HepG2 (cell line): ENCODE data around the gene HHATL. TPM values are rescaled to one million over a fixed set of nuclear protein-coding genes. Genes with fewer than 3 reads are reported as not detected.
A peak's percentile ranks its signal among the peaks of the same experiment; 100 is the strongest.

ENCODE experiments used
- AHDC1 ChIP-seq: sonication (generic); formaldehyde crosslinking; IDR thresholded peaks from 2 replicates; pipeline ENCODE4 v1.5.1; 2020; ENCODE audit warnings: mild to moderate bottlenecking, missing genetic modification reagents, borderline replicate concordance
- CCAR2 ChIP-seq: fragments of 200-400 bp; formaldehyde crosslinking; optimal IDR thresholded peaks from 2 replicates; pipeline ENCODE3; 2018; ENCODE audit warnings: low read depth, mild to moderate bottlenecking, low read length, moderate library complexity
- ELF4 ChIP-seq: sonication (generic); formaldehyde crosslinking; IDR thresholded peaks from 2 replicates; pipeline ENCODE4 v1.5.0; 2020; ENCODE audit warnings: missing genetic modification reagents, mild to moderate bottlenecking, moderate library complexity, borderline replicate concordance
- HES4 ChIP-seq: sonication (generic); formaldehyde crosslinking; IDR thresholded peaks from 2 replicates; pipeline ENCODE4 v1.9.0; 2021; ENCODE audit warnings: mild to moderate bottlenecking, missing genetic modification reagents, borderline replicate concordance
- KLF16 ChIP-seq, 2 experiments: sonication (generic) in 1 of 2; formaldehyde crosslinking in 1 of 2; IDR thresholded peaks; 2 replicates each; pipeline versions ENCODE4 v1.6.1 to v1.8.0; 2016 to 2023; ENCODE audit warnings: missing genetic modification reagents in 2 of 2, missing compliant biosample characterization in 1 of 2
- POLR2G ChIP-seq: fragments of 200-400 bp; formaldehyde crosslinking; IDR thresholded peaks from 2 replicates; pipeline ENCODE4 v1.6.1; 2018; ENCODE audit warnings: mild to moderate bottlenecking, low read depth, low read length, moderate library complexity
- PTBP1 ChIP-seq: fragments of 200-400 bp; formaldehyde crosslinking; IDR thresholded peaks from 2 replicates; pipeline ENCODE4 v1.6.1; 2018; ENCODE audit warnings: low read length, low read depth; ENCODE audit not compliant: poor library complexity, severe bottlenecking
- REXO4 ChIP-seq: sonication (generic); formaldehyde crosslinking; IDR thresholded peaks from 2 replicates; pipeline ENCODE4 v1.8.0; 2022; ENCODE audit warnings: missing genetic modification reagents, mild to moderate bottlenecking, borderline replicate concordance
- SNAPC2 ChIP-seq: sonication (generic); formaldehyde crosslinking; IDR thresholded peaks from 2 replicates; pipeline ENCODE4 v1.8.1; 2022; ENCODE audit warnings: mild to moderate bottlenecking, missing genetic modification reagents
- TOE1 ChIP-seq: sonication (generic); formaldehyde crosslinking; IDR thresholded peaks from 2 replicates; pipeline ENCODE4 v1.4.0; 2020; ENCODE audit warnings: mild to moderate bottlenecking, missing genetic modification reagents
- ZBTB38 ChIP-seq: sonication (generic); formaldehyde crosslinking; IDR thresholded peaks from 2 replicates; pipeline ENCODE4 v1.5.1; 2020; ENCODE audit warnings: mild to moderate bottlenecking, missing genetic modification reagents
- ZBTB39 ChIP-seq: sonication (generic); formaldehyde crosslinking; IDR thresholded peaks from 2 replicates; pipeline ENCODE4 v1.5.0; 2020; ENCODE audit warnings: missing genetic modification reagents
- ZBTB4 ChIP-seq: sonication (generic); formaldehyde crosslinking; IDR thresholded peaks from 2 replicates; pipeline ENCODE4 v1.4.0; 2020; ENCODE audit warnings: missing genetic modification reagents, mild to moderate bottlenecking, borderline replicate concordance
- ZNF234 ChIP-seq: sonication (generic); formaldehyde crosslinking; conservative IDR thresholded peaks from 2 replicates; pipeline ENCODE4 v1.5.1; 2020; ENCODE audit warnings: mild to moderate bottlenecking, missing genetic modification reagents
- ZNF451 ChIP-seq: sonication (generic); formaldehyde crosslinking; IDR thresholded peaks from 2 replicates; pipeline ENCODE4 v1.5.0; 2020; ENCODE audit warnings: mild to moderate bottlenecking, missing genetic modification reagents
- ZSCAN12 ChIP-seq: sonication (generic); formaldehyde crosslinking; IDR thresholded peaks from 2 replicates; pipeline ENCODE4 v1.9.0; 2021; ENCODE audit warnings: mild to moderate bottlenecking, missing genetic modification reagents
- polyA plus RNA-seq, 8 experiments: library from polyadenylated mRNA; depleted of rRNA in 3 of 8; stranded (reverse) in 7 of 8; unstranded in 1 of 8; fragments of >200 nt; fragmentation: Illumina TruSeq in 4 of 8; extraction: Trizol in 4 of 8; gene quantifications; 2 replicates each; pipeline versions ENCODE4 v1.2.1 to v1.2.3, GENCODE V29; 2011 to 2016; ENCODE audit warnings: low read depth in 4 of 8, missing spikeins in 1 of 8, mixed read lengths in 1 of 8; ENCODE audit not compliant: insufficient read depth in 1 of 8
- total RNA-seq, 5 experiments: library from RNA; depleted of rRNA; stranded (reverse); fragments of >200 nt; fragmentation: Illumina TruSeq; extraction: Trizol; gene quantifications; 2 replicates each; pipeline ENCODE4 v1.2.3, GENCODE V29; 2016; ENCODE audit warnings: low read depth in 1 of 5
- TF ChIP-seq, protein P1 (sequence below): sonication (generic); formaldehyde crosslinking; IDR thresholded peaks from 2 replicates; pipeline ENCODE4 v1.8.0; 2022; ENCODE audit warnings: mild to moderate bottlenecking, missing genetic modification reagents, moderate library complexity

Gene HHATL
- total and polyA plus RNA-seq, 2 of the 13 experiments (the other 11 are each of a cell fraction or from before 2014, with no cell fraction given), result 0.26 TPM; not detected in 1

GRCh38 chr3:42732829-42733459, 30.3 kb upstream of the HHATL start (continued):
- peak; percentile 87 for TF ChIP-seq ZBTB4
- TF ChIP-seq ZBTB39 (CRISPR knock-in tag), result no peak
- TF ChIP-seq KLF16 (CRISPR knock-in tag; IDR thresholded peaks at IDR 0.05), result 0 out of 4 replicates have a peak, but pooled peaks of 1 of the 2 experiments have one; percentile 12
- TF ChIP-seq ZSCAN12 (CRISPR knock-in tag), result no peak
- TF ChIP-seq ZBTB38, result no peak
- TF ChIP-seq AHDC1, result no peak
- no peak for TF ChIP-seq CCAR2
- no peak for TF ChIP-seq HES4
- TF ChIP-seq, protein P1, sequence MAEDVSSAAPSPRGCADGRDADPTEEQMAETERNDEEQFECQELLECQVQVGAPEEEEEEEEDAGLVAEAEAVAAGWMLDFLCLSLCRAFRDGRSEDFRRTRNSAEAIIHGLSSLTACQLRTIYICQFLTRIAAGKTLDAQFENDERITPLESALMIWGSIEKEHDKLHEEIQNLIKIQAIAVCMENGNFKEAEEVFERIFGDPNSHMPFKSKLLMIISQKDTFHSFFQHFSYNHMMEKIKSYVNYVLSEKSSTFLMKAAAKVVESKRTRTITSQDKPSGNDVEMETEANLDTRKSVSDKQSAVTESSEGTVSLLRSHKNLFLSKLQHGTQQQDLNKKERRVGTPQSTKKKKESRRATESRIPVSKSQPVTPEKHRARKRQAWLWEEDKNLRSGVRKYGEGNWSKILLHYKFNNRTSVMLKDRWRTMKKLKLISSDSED (CRISPR knock-in tag), result no peak
- TF ChIP-seq REXO4 (CRISPR knock-in tag), result no peak
- no peak for TF ChIP-seq SNAPC2 (CRISPR knock-in tag)
- TF ChIP-seq ZNF234 (CRISPR knock-in tag), result no peak
- no peak for TF ChIP-seq PTBP1
- TF ChIP-seq ELF4 (CRISPR knock-in tag), result no peak
- TF ChIP-seq ZNF451 (CRISPR knock-in tag), result no peak
- TF ChIP-seq TOE1 (CRISPR knock-in tag), result no peak
- TF ChIP-seq POLR2G, result no peak; the same call in 1 of the 2 replicates
